K562 (cell line): Measurements from ENCODE around the gene TRIM44. TPM values are rescaled to one million over a fixed set of nuclear protein-coding genes. Genes with fewer than 3 reads are reported as not detected.

Experiments
- ATAC-seq: fragments of 200-7000 bp; cut with Tn5 transposase; 3 replicates; pipeline ENCODE4 v1.9.1; 2020; ENCODE audit warnings: moderate library complexity
- BruUV-seq: library from RNA; stranded (reverse); fragments of 400-500 nt; replicated peaks from 2 replicates; lab custom pipeline; 2021; lab: Mats Ljungman, UMichigan
- CTCF ChIA-PET: fragments of 300-600 bp; formaldehyde crosslinking; extraction: SDS; loops from one replicate; lab custom pipeline; 2021; ENCODE audit warnings: low intra/inter-chr PET ratio; lab: Yijun Ruan, JAX
- POLR2A ChIA-PET: fragments of 300-600, 350-650 bp; sonication (Branson Sonifier 250); formaldehyde crosslinking; extraction: SDS; loops from one replicate; lab custom pipeline; 2021; ENCODE audit warnings: antibody characterized with exemption, inconsistent platforms; lab: Yijun Ruan, JAX
- DNase-seq, 4 experiments: peaks; one replicate each; pipeline versions ENCODE4 v3.0.0 to v3.0.0-alpha.2; 2011 to 2018; ENCODE audit warnings: low spot score in 3 of 4, mixed read lengths in 3 of 4; ENCODE audit errors: extremely low read depth in 1 of 4
- FAIRE-seq: peaks from 2 replicates; lab custom pipeline; 2011; peaks lifted over from hg19 to GRCh38; lab: Jason Lieb, UNC
- H2AFZ ChIP-seq: 2 replicates; pipeline ENCODE4 v1.6.0; 2011; ENCODE audit warnings: low read depth, low read length, control low read depth, inconsistent platforms
- H3K27ac ChIP-seq: fragments of 200-600 bp; 3 replicates; pipeline ENCODE4 v1.8.0; 2011; ENCODE audit warnings: low read depth, mild to moderate bottlenecking, control low read depth, inconsistent platforms, low read length, moderate library complexity, mixed read lengths; ENCODE audit errors: extremely low read depth
- H3K27me3 ChIP-seq, 2 experiments: fragments of 300-600 bp in 1 of 2; 2 replicates in 1 of 2; 3 replicates in 1 of 2; pipeline versions ENCODE4 v1.6.0 to v1.8.0; 2011; ENCODE audit warnings: inconsistent platforms in 2 of 2, low read length in 2 of 2, mild to moderate bottlenecking in 1 of 2, mixed read lengths in 1 of 2, moderate library complexity in 1 of 2; ENCODE audit not compliant: control insufficient read depth in 2 of 2, insufficient read depth in 2 of 2
- H3K36me3 ChIP-seq: fragments of 300-600 bp; 3 replicates; pipeline ENCODE4 v1.8.0; 2011; ENCODE audit warnings: mild to moderate bottlenecking, low read length, inconsistent platforms; ENCODE audit not compliant: control insufficient read depth, insufficient read depth
- H3K4me1 ChIP-seq, 2 experiments: fragments of 200-600 bp in 1 of 2; replicated peaks in 1 of 2; 2 replicates in 1 of 2; 3 replicates in 1 of 2; pipeline versions ENCODE4 v1.5.1 to v1.8.0; 2011; ENCODE audit warnings: inconsistent platforms in 2 of 2, low read length in 2 of 2, mild to moderate bottlenecking in 1 of 2, mixed read lengths in 1 of 2, moderate library complexity in 1 of 2; ENCODE audit not compliant: control insufficient read depth in 2 of 2, insufficient read depth in 2 of 2
- H3K4me2 ChIP-seq: 2 replicates; pipeline ENCODE4 v1.6.1; 2011; ENCODE audit warnings: low read length, control low read depth, inconsistent platforms, mixed read lengths; ENCODE audit not compliant: insufficient read depth
- H3K4me3 ChIP-seq: fragments of 200-600 bp; sonication (generic), shearing (Covaris generic); 2 replicates; pipeline ENCODE4 v1.5.1; 2016; ENCODE audit warnings: control low read depth, inconsistent platforms
- H3K79me2 ChIP-seq: fragments of 200-600 bp; 3 replicates; pipeline ENCODE4 v1.8.0; 2011; ENCODE audit warnings: low read length, inconsistent platforms; ENCODE audit not compliant: control insufficient read depth, insufficient read depth
- H3K9ac ChIP-seq, 2 experiments: 2 replicates each; pipeline versions ENCODE4 v1.6.0 to v1.6.1; 2011; ENCODE audit warnings: low read depth in 2 of 2, low read length in 2 of 2, control low read depth in 1 of 2, inconsistent platforms in 1 of 2, mild to moderate bottlenecking in 1 of 2, mixed read lengths in 1 of 2; ENCODE audit not compliant: insufficient read depth in 1 of 2
- H3K9me1 ChIP-seq: one replicate; pipeline ENCODE4 v1.6.0; 2011; ENCODE audit warnings: inconsistent platforms, mild to moderate bottlenecking, low read length, moderate library complexity; ENCODE audit not compliant: control insufficient read depth, insufficient read depth
- H3K9me3 ChIP-seq: replicated peaks from 2 replicates; pipeline ENCODE4 v1.5.1; 2011; ENCODE audit warnings: low read depth, low read length, inconsistent platforms; ENCODE audit not compliant: control insufficient read depth, insufficient read depth
- H4K20me1 ChIP-seq: replicated peaks from 2 replicates; pipeline ENCODE4 v1.6.1; 2011; ENCODE audit warnings: low read length, inconsistent platforms, mixed read lengths; ENCODE audit not compliant: control insufficient read depth, insufficient read depth
- ARNT ChIP-seq, 2 experiments: fragments of 450-650 bp; IDR thresholded peaks; 2 replicates each; pipeline ENCODE4 v1.6.1; 2016; ENCODE audit warnings: mild to moderate bottlenecking in 1 of 2
- C11orf30 ChIP-seq: fragments of 450-650 bp; IDR thresholded peaks from 2 replicates; pipeline ENCODE4 v1.6.1; 2016; ENCODE audit warnings: low read depth, mild to moderate bottlenecking
- EHMT2 ChIP-seq: fragments of 450-650 bp; IDR thresholded peaks from 2 replicates; pipeline ENCODE4 v1.6.1; 2018; ENCODE audit warnings: antibody characterized with exemption
- EP300 ChIP-seq: IDR thresholded peaks from 2 replicates; pipeline ENCODE4 v1.6.1; 2012; ENCODE audit warnings: low read length, improper control_type of control experiment
- HMG20B ChIP-seq: fragments of 250-450 bp; sonication (Bioruptor Pico); IDR thresholded peaks from 2 replicates; pipeline ENCODE4 v1.5.0; 2021; ENCODE audit warnings: mild to moderate bottlenecking
- ID3 ChIP-seq, 2 experiments: fragments of 250-450 bp in 1 of 2; fragments of 450-650 bp in 1 of 2; sonication (Bioruptor Pico) in 1 of 2; IDR thresholded peaks; 2 replicates each; pipeline versions ENCODE4 v1.6.1 to v1.8.0; 2016 to 2021; ENCODE audit warnings: mild to moderate bottlenecking in 2 of 2, moderate library complexity in 2 of 2, missing compliant biosample characterization in 1 of 2, missing genetic modification characterization in 1 of 2
- KAT8 ChIP-seq: fragments of 450-650 bp; IDR thresholded peaks from 2 replicates; pipeline ENCODE4 v1.6.1; 2016; ENCODE audit warnings: low read depth, mild to moderate bottlenecking
- MAFF ChIP-seq: IDR thresholded peaks from 2 replicates; pipeline ENCODE4 v1.6.1; 2012; ENCODE audit warnings: low read length, improper control_type of control experiment
- MAFG ChIP-seq: fragments of 450-650 bp; conservative IDR thresholded peaks from 2 replicates; pipeline ENCODE4 v1.6.1; 2016; ENCODE audit warnings: missing genetic modification characterization, missing compliant biosample characterization
- MAFK ChIP-seq: IDR thresholded peaks from 2 replicates; pipeline ENCODE4 v1.6.1; 2011; ENCODE audit warnings: low read length, improper control_type of control experiment
- MBD1 ChIP-seq: fragments of 250-450 bp; sonication (Bioruptor Pico); IDR thresholded peaks from 2 replicates; pipeline ENCODE4 v1.8.0; 2022; ENCODE audit warnings: inconsistent platforms
- PHF8 ChIP-seq: fragments of 200-600 bp; sonication (generic); IDR thresholded peaks from 2 replicates; pipeline ENCODE4 v1.6.1; 2012; ENCODE audit warnings: mixed run types, mild to moderate bottlenecking, inconsistent platforms, low read length, moderate library complexity, borderline replicate concordance
- POLR3G ChIP-seq: IDR thresholded peaks from 2 replicates; pipeline ENCODE4 v1.6.1; 2011; ENCODE audit not compliant: insufficient read length, insufficient replicate concordance; ENCODE audit errors: extremely low read depth
- PTRF ChIP-seq: fragments of 450-650 bp; IDR thresholded peaks from 2 replicates; pipeline ENCODE4 v1.6.1; 2016; ENCODE audit warnings: mild to moderate bottlenecking, missing genetic modification characterization, missing compliant biosample characterization
- TFE3 ChIP-seq: fragments of 450-650 bp; formaldehyde crosslinking; IDR thresholded peaks from 2 replicates; pipeline ENCODE4 v1.4.0; 2020; ENCODE audit warnings: mild to moderate bottlenecking, mixed read lengths
- TRIM24 ChIP-seq, 2 experiments: fragments of 450-650 bp; IDR thresholded peaks; 2 replicates each; pipeline ENCODE4 v1.6.1; 2016
- ZNF316 ChIP-seq: fragments of 450-650 bp; IDR thresholded peaks from 2 replicates; pipeline ENCODE4 v1.6.1; 2016
- ZNF347 ChIP-seq: fragments of 450-650 bp; formaldehyde crosslinking; IDR thresholded peaks from 2 replicates; pipeline ENCODE4 v1.4.0; 2020; ENCODE audit warnings: low read depth, mild to moderate bottlenecking, moderate library complexity
- WGBS: fragments of 100-300 bp; shearing (Covaris generic); methylation state at CpG from one replicate; pipeline ENCODE4 v1.1.6; 2016; ENCODE audit warnings: low coverage, mixed read lengths; ENCODE audit not compliant: insufficient coverage; ENCODE audit errors: missing lambda C conversion rate; 5-methylcytosine and 5-hydroxymethylcytosine counted together
- in situ Hi-C: fragments of 300-500 bp; cut with MboI; formaldehyde crosslinking; loops from 4 replicates; pipeline ENCODE4 v1.15.0; 2018; ENCODE audit warnings: inconsistent platforms, mixed read lengths
- intact Hi-C: fragments of 100-400 bp; cut with micrococcal nuclease; formaldehyde crosslinking; loops from 2 replicates; pipeline ENCODE4 v1.14.2; 2022
- polyA plus RNA-seq, 8 experiments: library from polyadenylated mRNA; depleted of rRNA in 4 of 8; stranded (reverse) in 5 of 8; unstranded in 3 of 8; fragments of >200 nt; fragmentation: Nextera tagmentation in 2 of 8; fragmentation: Illumina TruSeq in 1 of 8; extraction: Ambion mirVana in 2 of 8; extraction: Trizol in 1 of 8; gene quantifications; 2 replicates each; pipeline versions ENCODE4 v1.2.1 to v1.2.3, GENCODE V29; 2011 to 2014; ENCODE audit warnings: inconsistent platforms in 1 of 8, missing spikeins in 1 of 8
- total RNA-seq, 7 experiments: library from RNA; depleted of rRNA in 6 of 7; stranded (reverse); fragments of >200 nt in 6 of 7; fragmentation: Illumina TruSeq in 2 of 7; extraction: Trizol in 2 of 7; gene quantifications; 2 replicates each; pipeline versions ENCODE4 v1.2.1 to v1.2.3, GENCODE V29; 2011 to 2021; ENCODE audit warnings: low replicate concordance in 1 of 7

Gene TRIM44
- total and polyA plus RNA-seq, 9 of the 15 experiments (the other 6 are each of a cell fraction or from before 2014, with no cell fraction given) = 8.3 to 105 (median 37.2) TPM

- in situ Hi-C loops = no loop called here
- CTCF ChIA-PET = no interaction called here
These were observed 64.6 kb downstream of the TRIM44 start for GRCh38 chr11:35727140-35727539.

GRCh38 chr11:35730254-35730653, 67.7 kb downstream of the TRIM44 start:
- H3K79me2 ChIP-seq = no peaks in the 10 kb centered on the region
- no peak for FAIRE-seq
- DNase-seq = no peak
- H4K20me1 ChIP-seq = no peaks in the 10 kb centered on the region
- no TSS peak for BruUV-seq
- H3K4me3 ChIP-seq = no peak overlapping the region
- no peaks in the 10 kb centered on the region for H3K27me3 ChIP-seq
- H3K4me2 ChIP-seq = no peak overlapping the region
- no peak for ATAC-seq
- peaks cover 51% of the 10 kb centered on the region for H3K36me3 ChIP-seq
- peaks cover 2% of the 10 kb centered on the region; the same call in 1 of the 2 replicates for H3K9me3 ChIP-seq
- ChIA-PET POLR2A (interaction anchor here (0.6 kb wide), 2 partner anchors 309 to 334 kb away, joined by 3 to 5 read pairs; no protein-coding TSS in a partner anchor), CTCF (no interaction called here)
- H3K9ac ChIP-seq = no peak overlapping the region
- no peak overlapping the region for H2AFZ ChIP-seq
- no peak overlapping the region for H3K27ac ChIP-seq
- intact Hi-C loops (no loop called here), in situ Hi-C loops (no loop called here)
- H3K9me1 ChIP-seq = no peaks in the 10 kb centered on the region
- no peaks in the 10 kb centered on the region for H3K4me1 ChIP-seq
- TF ChIP-seq EHMT2 = no peak
- TF ChIP-seq EP300 = no peak
- TF ChIP-seq TFE3 = no peak
- no peak for TF ChIP-seq POLR3G
- no peak for TF ChIP-seq ID3 (CRISPR knock-in tag; IDR thresholded peaks at IDR 0.05)
- no peak for TF ChIP-seq ID3 (tag; IDR thresholded peaks at IDR 0.05)
- TF ChIP-seq TRIM24 (IDR thresholded peaks at IDR 0.05) = no peak
- TF ChIP-seq PHF8 = no peak
- TF ChIP-seq MBD1 (CRISPR knock-in tag) = no peak
- TF ChIP-seq ZNF347 (CRISPR knock-in tag) = no peak

More at GRCh38 chr11:35727140-35727539, 64.6 kb downstream of the TRIM44 start:
- no peak overlapping the region for H2AFZ ChIP-seq
- H3K27ac ChIP-seq = no peak overlapping the region
- H3K36me3 ChIP-seq = peaks cover 44% of the 10 kb centered on the region
- DNase-seq = no peak
- TF ChIP-seq HMG20B (CRISPR knock-in tag) (no peak), MAFK (peak; percentile 82), KAT8 (no peak), PTRF (no peak), MAFF (peak; percentile 75), C11orf30 (peak; percentile 68), MAFG (tag) (peak; percentile 87), ZNF316 (peak; percentile 77), ARNT (IDR thresholded peaks at IDR 0.05) (no peak)
- BruUV-seq = no TSS peak
- FAIRE-seq = no peak
- H3K4me2 ChIP-seq = no peak overlapping the region
- no peaks in the 10 kb centered on the region for H4K20me1 ChIP-seq
- WGBS = 50% methylated on average over 1 of the region's 1 CpG
- H3K9me1 ChIP-seq = no peaks in the 10 kb centered on the region
- no peaks in the 10 kb centered on the region for H3K4me1 ChIP-seq
- POLR2A ChIA-PET = no interaction called here
- H3K27me3 ChIP-seq = no peaks in the 10 kb centered on the region
- intact Hi-C loops = no loop called here
- H3K79me2 ChIP-seq = peaks cover 14% of the 10 kb centered on the region; the same call in 2 of the 3 replicates
- H3K4me3 ChIP-seq = no peak overlapping the region
- H3K9me3 ChIP-seq = peaks cover 2% of the 10 kb centered on the region; the same call in 1 of the 2 replicates
- H3K9ac ChIP-seq = no peak overlapping the region
- ATAC-seq = no peak
